K562 (cell line): ENCODE data around the gene CCNQ. TPM values are rescaled to one million over a fixed set of nuclear protein-coding genes. Genes with fewer than 3 reads are reported as not detected.

Experiments
- ATAC-seq: fragments of 200-7000 bp; cut with Tn5 transposase; 3 replicates; pipeline ENCODE4 v1.9.1; 2020; ENCODE audit warnings: moderate library complexity
- BruUV-seq: library from RNA; stranded (reverse); fragments of 400-500 nt; replicated peaks from 2 replicates; lab custom pipeline; 2021; lab: Mats Ljungman, UMichigan
- CTCF ChIA-PET: fragments of 300-600 bp; formaldehyde crosslinking; extraction: SDS; loops from one replicate; lab custom pipeline; 2021; ENCODE audit warnings: low intra/inter-chr PET ratio; lab: Yijun Ruan, JAX
- POLR2A ChIA-PET: fragments of 300-600, 350-650 bp; sonication (Branson Sonifier 250); formaldehyde crosslinking; extraction: SDS; loops from one replicate; lab custom pipeline; 2021; ENCODE audit warnings: antibody characterized with exemption, inconsistent platforms; lab: Yijun Ruan, JAX
- DNase-seq, 4 experiments: peaks; one replicate each; pipeline versions ENCODE4 v3.0.0 to v3.0.0-alpha.2; 2011 to 2018; ENCODE audit warnings: low spot score in 3 of 4, mixed read lengths in 3 of 4; ENCODE audit errors: extremely low read depth in 1 of 4
- FAIRE-seq: peaks from 2 replicates; lab custom pipeline; 2011; peaks lifted over from hg19 to GRCh38; lab: Jason Lieb, UNC
- H2AFZ ChIP-seq: 2 replicates; pipeline ENCODE4 v1.6.0; 2011; ENCODE audit warnings: low read depth, low read length, control low read depth, inconsistent platforms
- H3K27ac ChIP-seq: fragments of 200-600 bp; 3 replicates; pipeline ENCODE4 v1.8.0; 2011; ENCODE audit warnings: low read depth, mild to moderate bottlenecking, control low read depth, inconsistent platforms, low read length, moderate library complexity, mixed read lengths; ENCODE audit errors: extremely low read depth
- H3K27me3 ChIP-seq, 2 experiments: fragments of 300-600 bp in 1 of 2; 2 replicates in 1 of 2; 3 replicates in 1 of 2; pipeline versions ENCODE4 v1.6.0 to v1.8.0; 2011; ENCODE audit warnings: inconsistent platforms in 2 of 2, low read length in 2 of 2, mild to moderate bottlenecking in 1 of 2, mixed read lengths in 1 of 2, moderate library complexity in 1 of 2; ENCODE audit not compliant: control insufficient read depth in 2 of 2, insufficient read depth in 2 of 2
- H3K36me3 ChIP-seq: fragments of 300-600 bp; 3 replicates; pipeline ENCODE4 v1.8.0; 2011; ENCODE audit warnings: mild to moderate bottlenecking, low read length, inconsistent platforms; ENCODE audit not compliant: control insufficient read depth, insufficient read depth
- H3K4me1 ChIP-seq, 2 experiments: fragments of 200-600 bp in 1 of 2; replicated peaks in 1 of 2; 2 replicates in 1 of 2; 3 replicates in 1 of 2; pipeline versions ENCODE4 v1.5.1 to v1.8.0; 2011; ENCODE audit warnings: inconsistent platforms in 2 of 2, low read length in 2 of 2, mild to moderate bottlenecking in 1 of 2, mixed read lengths in 1 of 2, moderate library complexity in 1 of 2; ENCODE audit not compliant: control insufficient read depth in 2 of 2, insufficient read depth in 2 of 2
- H3K4me2 ChIP-seq: 2 replicates; pipeline ENCODE4 v1.6.1; 2011; ENCODE audit warnings: low read length, control low read depth, inconsistent platforms, mixed read lengths; ENCODE audit not compliant: insufficient read depth
- H3K4me3 ChIP-seq: fragments of 200-600 bp; sonication (generic), shearing (Covaris generic); 2 replicates; pipeline ENCODE4 v1.5.1; 2016; ENCODE audit warnings: control low read depth, inconsistent platforms
- H3K79me2 ChIP-seq: fragments of 200-600 bp; 3 replicates; pipeline ENCODE4 v1.8.0; 2011; ENCODE audit warnings: low read length, inconsistent platforms; ENCODE audit not compliant: control insufficient read depth, insufficient read depth
- H3K9ac ChIP-seq, 2 experiments: 2 replicates each; pipeline versions ENCODE4 v1.6.0 to v1.6.1; 2011; ENCODE audit warnings: low read depth in 2 of 2, low read length in 2 of 2, control low read depth in 1 of 2, inconsistent platforms in 1 of 2, mild to moderate bottlenecking in 1 of 2, mixed read lengths in 1 of 2; ENCODE audit not compliant: insufficient read depth in 1 of 2
- H3K9me1 ChIP-seq: one replicate; pipeline ENCODE4 v1.6.0; 2011; ENCODE audit warnings: inconsistent platforms, mild to moderate bottlenecking, low read length, moderate library complexity; ENCODE audit not compliant: control insufficient read depth, insufficient read depth
- H3K9me3 ChIP-seq: replicated peaks from 2 replicates; pipeline ENCODE4 v1.5.1; 2011; ENCODE audit warnings: low read depth, low read length, inconsistent platforms; ENCODE audit not compliant: control insufficient read depth, insufficient read depth
- H4K20me1 ChIP-seq: replicated peaks from 2 replicates; pipeline ENCODE4 v1.6.1; 2011; ENCODE audit warnings: low read length, inconsistent platforms, mixed read lengths; ENCODE audit not compliant: control insufficient read depth, insufficient read depth
- CEBPB ChIP-seq: fragments of 450-650 bp; IDR thresholded peaks from 2 replicates; pipeline ENCODE4 v1.6.1; 2016; ENCODE audit warnings: missing genetic modification characterization, missing compliant biosample characterization
- EP400 ChIP-seq: fragments of 450-650 bp; IDR thresholded peaks from 2 replicates; pipeline ENCODE4 v1.6.1; 2017; ENCODE audit warnings: antibody characterized with exemption, mild to moderate bottlenecking, moderate library complexity
- FIP1L1 ChIP-seq: fragments of 200-400 bp; formaldehyde crosslinking; IDR thresholded peaks from 2 replicates; pipeline ENCODE4 v1.6.1; 2018; ENCODE audit warnings: mild to moderate bottlenecking, low read depth, low read length; ENCODE audit not compliant: poor library complexity, severe bottlenecking
- FOXK1 ChIP-seq: sonication (generic); formaldehyde crosslinking; IDR thresholded peaks from 2 replicates; pipeline ENCODE4 v1.8.0; 2022; ENCODE audit warnings: missing genetic modification reagents, mild to moderate bottlenecking, borderline replicate concordance
- GABPB2 ChIP-seq: fragments of 250-450 bp; sonication (Bioruptor Pico); conservative IDR thresholded peaks from 2 replicates; pipeline ENCODE4 v1.5.1; 2021; ENCODE audit warnings: mild to moderate bottlenecking
- HDAC8 ChIP-seq: fragments of 450-650 bp; IDR thresholded peaks from 2 replicates; pipeline ENCODE4 v1.6.1; 2016; ENCODE audit warnings: mild to moderate bottlenecking, missing genetic modification characterization, moderate library complexity, missing compliant biosample characterization
- MCM2 ChIP-seq: fragments of 450-650 bp; IDR thresholded peaks from 2 replicates; pipeline ENCODE4 v1.6.1; 2017; ENCODE audit warnings: low read depth, mild to moderate bottlenecking
- MYC ChIP-seq, 2 experiments: fragments of 250-450 bp in 1 of 2; sonication (Bioruptor Pico) in 1 of 2; IDR thresholded peaks; 2 replicates each; pipeline versions ENCODE4 v1.5.1 to v1.6.1; 2012 to 2021; ENCODE audit warnings: low read depth in 2 of 2, borderline replicate concordance in 1 of 2, improper control_type of control experiment in 1 of 2, low read length in 1 of 2, mild to moderate bottlenecking in 1 of 2, moderate library complexity in 1 of 2
- NBN ChIP-seq: fragments of 450-650 bp; IDR thresholded peaks from 2 replicates; pipeline ENCODE4 v1.6.1; 2016; ENCODE audit warnings: low read depth, mild to moderate bottlenecking
- NCOA2 ChIP-seq, 2 experiments: fragments of 450-650 bp; IDR thresholded peaks; 2 replicates each; pipeline ENCODE4 v1.6.1; 2018; ENCODE audit warnings: mild to moderate bottlenecking in 2 of 2, moderate library complexity in 1 of 2; ENCODE audit not compliant: partially characterized antibody in 2 of 2
- POLR2A ChIP-seq: fragments of 450-650 bp; conservative IDR thresholded peaks from 2 replicates; pipeline ENCODE4 v1.6.1; 2016
- SPI1 ChIP-seq: IDR thresholded peaks from 2 replicates; pipeline ENCODE4 v1.6.1; 2011; ENCODE audit warnings: low read depth, low read length, control low read depth, borderline replicate concordance
- STAT5B ChIP-seq: fragments of 250-450 bp; sonication (Bioruptor Pico); IDR thresholded peaks from 2 replicates; pipeline ENCODE4 v1.8.0; 2021; ENCODE audit warnings: mild to moderate bottlenecking, inconsistent platforms
- STAT6 ChIP-seq: sonication (generic); formaldehyde crosslinking; IDR thresholded peaks from 2 replicates; pipeline ENCODE4 v1.8.1; 2023; ENCODE audit warnings: mild to moderate bottlenecking, missing genetic modification reagents
- ZNF134 ChIP-seq: fragments of 250-450 bp; sonication (Bioruptor Pico); conservative IDR thresholded peaks from 2 replicates; pipeline ENCODE4 v1.4.0; 2020
- ZNF76 ChIP-seq: fragments of 250-450 bp; sonication (Bioruptor Pico); IDR thresholded peaks from 2 replicates; pipeline ENCODE4 v1.4.0; 2020; ENCODE audit warnings: mild to moderate bottlenecking, moderate library complexity, borderline replicate concordance
- ZNF764 ChIP-seq: fragments of 250-450 bp; sonication (Bioruptor Pico); IDR thresholded peaks from 2 replicates; pipeline ENCODE4 v1.4.0; 2020; ENCODE audit warnings: low read depth, mild to moderate bottlenecking, moderate library complexity
- WGBS: fragments of 100-300 bp; shearing (Covaris generic); methylation state at CpG from one replicate; pipeline ENCODE4 v1.1.6; 2016; ENCODE audit warnings: low coverage, mixed read lengths; ENCODE audit not compliant: insufficient coverage; ENCODE audit errors: missing lambda C conversion rate; 5-methylcytosine and 5-hydroxymethylcytosine counted together
- in situ Hi-C: fragments of 300-500 bp; cut with MboI; formaldehyde crosslinking; loops from 4 replicates; pipeline ENCODE4 v1.15.0; 2018; ENCODE audit warnings: inconsistent platforms, mixed read lengths
- intact Hi-C: fragments of 100-400 bp; cut with micrococcal nuclease; formaldehyde crosslinking; loops from 2 replicates; pipeline ENCODE4 v1.14.2; 2022
- polyA plus RNA-seq, 8 experiments: library from polyadenylated mRNA; depleted of rRNA in 4 of 8; stranded (reverse) in 5 of 8; unstranded in 3 of 8; fragments of >200 nt; fragmentation: Nextera tagmentation in 2 of 8; fragmentation: Illumina TruSeq in 1 of 8; extraction: Ambion mirVana in 2 of 8; extraction: Trizol in 1 of 8; gene quantifications; 2 replicates each; pipeline versions ENCODE4 v1.2.1 to v1.2.3, GENCODE V29; 2011 to 2014; ENCODE audit warnings: inconsistent platforms in 1 of 8, missing spikeins in 1 of 8
- total RNA-seq, 7 experiments: library from RNA; depleted of rRNA in 6 of 7; stranded (reverse); fragments of >200 nt in 6 of 7; fragmentation: Illumina TruSeq in 2 of 7; extraction: Trizol in 2 of 7; gene quantifications; 2 replicates each; pipeline versions ENCODE4 v1.2.1 to v1.2.3, GENCODE V29; 2011 to 2021; ENCODE audit warnings: low replicate concordance in 1 of 7
- TF ChIP-seq, protein P1 (sequence below), 2 experiments: fragments of 450-650 bp in 1 of 2; sonication (generic) in 1 of 2; formaldehyde crosslinking in 1 of 2; IDR thresholded peaks in 1 of 2; conservative IDR thresholded peaks in 1 of 2; 2 replicates each; pipeline versions ENCODE4 v1.6.1 to v1.8.1; 2016 to 2023; ENCODE audit warnings: mild to moderate bottlenecking in 2 of 2, moderate library complexity in 2 of 2, inconsistent platforms in 1 of 2, missing genetic modification reagents in 1 of 2

CCNQ gene
- total and polyA plus RNA-seq, 9 of the 15 experiments (the other 6 are each of a cell fraction or from before 2014, with no cell fraction given) = 0.92 to 53.8 (median 25.3) TPM

- TF ChIP-seq STAT6 (CRISPR knock-in tag) = no peak
- no peak for TF ChIP-seq HDAC8 (tag)
- no peak for TF ChIP-seq GABPB2 (CRISPR knock-in tag)
- no peak for TF ChIP-seq ZNF764 (CRISPR knock-in tag)
- TF ChIP-seq MCM2 = no peak
- TF ChIP-seq POLR2A = no peak
- no peak for TF ChIP-seq CEBPB
- TF ChIP-seq NCOA2 (IDR thresholded peaks at IDR 0.05; ENCODE audit: partially characterized antibody in 2 of 2) = no peak
- TF ChIP-seq ZNF134 = no peak
Observed at GRCh38 chrX:153571534-153571908, 27.4 kb downstream of the CCNQ start (continued).

DNA sequence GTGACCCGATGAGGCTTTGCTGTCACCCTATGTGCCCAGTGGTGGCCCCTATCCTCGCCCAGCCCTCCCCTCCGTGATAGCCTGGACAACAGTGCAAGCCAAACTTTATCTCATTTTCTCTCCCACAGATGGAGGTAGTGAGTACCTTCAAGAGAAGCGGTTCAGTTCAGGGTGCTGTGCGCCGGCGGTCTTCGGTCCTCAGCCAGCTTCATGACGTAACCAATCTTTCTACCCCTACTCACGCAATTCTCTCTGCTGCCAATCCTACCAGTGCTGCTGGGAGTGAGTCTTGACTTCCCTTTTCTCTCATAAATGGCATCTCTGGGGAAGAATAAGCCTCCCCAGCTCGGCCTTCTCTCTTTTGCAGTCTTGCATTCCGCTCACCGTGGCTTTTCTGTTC is 29.5 kb downstream of the CCNQ start:
- WGBS = 16% methylated on average over 9 of the region's 13 CpGs
- TF ChIP-seq, protein P1, sequence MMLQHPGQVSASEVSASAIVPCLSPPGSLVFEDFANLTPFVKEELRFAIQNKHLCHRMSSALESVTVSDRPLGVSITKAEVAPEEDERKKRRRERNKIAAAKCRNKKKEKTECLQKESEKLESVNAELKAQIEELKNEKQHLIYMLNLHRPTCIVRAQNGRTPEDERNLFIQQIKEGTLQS (IDR thresholded peaks at IDR 0.05) = peak; percentile 30; the same call in 1 of the 2 replicates
- TF ChIP-seq, protein P1 (CRISPR knock-in tag; conservative IDR thresholded peaks at IDR 0.05) = no peak
- no peak for TF ChIP-seq ZNF76 (CRISPR knock-in tag)
- TF ChIP-seq EP400 = no peak
- TF ChIP-seq NBN = no peak
- TF ChIP-seq FIP1L1 = no peak
- no peak for TF ChIP-seq MYC (IDR thresholded peaks at IDR 0.05; ENCODE audit: low read depth, low read length)
- TF ChIP-seq MYC (CRISPR knock-in tag; IDR thresholded peaks at IDR 0.05; ENCODE audit: borderline replicate concordance, low read depth) = no peak
- no peak for TF ChIP-seq STAT5B (CRISPR knock-in tag)
- TF ChIP-seq SPI1 = 0 out of 2 replicates have a peak, but pooled peaks have one; percentile 26
- TF ChIP-seq FOXK1 = no peak

More for the DNA sequence above, 29.5 kb downstream of the CCNQ start:
- Histone ChIP-seq H3K9ac (no peak overlapping the region), H2AFZ (peak overlapping the region; percentile 8; the same call in 1 of the 2 replicates), H3K9me3 (no peaks in the 10 kb centered on the region), H3K4me3 (no peak overlapping the region), H3K4me1 (peaks cover 0 to 18% of the 10 kb centered on the region in 2 experiments; a peak in 3 of 5 replicates), H3K27me3 (peaks cover 14 to 91% of the 10 kb centered on the region in 2 experiments; a peak in 4 of 5 replicates), H3K79me2 (no peaks in the 10 kb centered on the region), H3K27ac (no peak overlapping the region), H4K20me1 (peaks cover 13% of the 10 kb centered on the region), H3K36me3 (no peaks in the 10 kb centered on the region), H3K4me2 (no peak overlapping the region; the same call in 1 of the 2 replicates), H3K9me1 (no peaks in the 10 kb centered on the region)
- ChIA-PET CTCF (no interaction called here), POLR2A (interaction anchor here (0.6 to 0.9 kb wide), 2 partner anchors 9 to 15 kb away, joined by 3 to 4 read pairs; no protein-coding TSS in a partner anchor)
- peak; percentile 15 to 39 (median 32) for DNase-seq
- ATAC-seq = peak; percentile 68
- FAIRE-seq = no peak
- no TSS peak for BruUV-seq
- intact Hi-C loops (no loop called here), in situ Hi-C loops (no loop called here)
